SH-SY5Y (cell line): Measurements from ENCODE around the gene CBR4.

Experiments used
- GATA2 ChIP-seq: IDR thresholded peaks from 2 replicates; pipeline ENCODE4 v1.6.1; 2011; ENCODE audit warnings: mild to moderate bottlenecking, low read depth, low read length
- GATA3 ChIP-seq: IDR thresholded peaks from 2 replicates; pipeline ENCODE4 v1.6.1; 2011; ENCODE audit warnings: low read depth, mild to moderate bottlenecking, low read length, moderate library complexity

- TF ChIP-seq GATA3, result no peak
- TF ChIP-seq GATA2, result no peak
Measured at GRCh38 chr4:169048868-169049414, 38.9 kb upstream of the CBR4 start.
